ENCODE results near the gene PREX1. TPM values are rescaled to one million over a fixed set of nuclear protein-coding genes. Genes with fewer than 3 reads are reported as not detected.
A peak's percentile ranks its signal among the peaks of the same experiment; 100 is the strongest.

Gene PREX1
- total RNA-seq, 1 experiment from 2014 or later: 36.0 TPM

- H3K27me3 ChIP-seq (ENCODE audit: control insufficient read depth, insufficient read depth, low read length): no peaks in the 10 kb centered on the region
- H3K4me3 ChIP-seq (ENCODE audit: insufficient read depth, low read depth, low read length): no peak overlapping the region
- DNase-seq: peak; percentile 61
- no peaks in the 10 kb centered on the region for H3K36me3 ChIP-seq (replicated peaks; ENCODE audit: control insufficient read depth, insufficient read depth, low read length)
Observed at GRCh38 chr20:48686238-48687116, 141.3 kb downstream of the PREX1 start.

GRCh38 chr20:48685300-48685699 lies 142.5 kb downstream of the PREX1 start:
- no peak for DNase-seq
- H3K4me3 ChIP-seq (ENCODE audit: insufficient read depth, low read depth, low read length): no peak overlapping the region
- no peaks in the 10 kb centered on the region for H3K36me3 ChIP-seq (replicated peaks; ENCODE audit: control insufficient read depth, insufficient read depth, low read length)
- H3K27me3 ChIP-seq (ENCODE audit: control insufficient read depth, insufficient read depth, low read length): no peaks in the 10 kb centered on the region

- H3K27me3 ChIP-seq (ENCODE audit: control insufficient read depth, insufficient read depth, low read length): no peaks in the 10 kb centered on the region
- DNase-seq: no peak
- H3K36me3 ChIP-seq (replicated peaks; ENCODE audit: control insufficient read depth, insufficient read depth, low read length): no peaks in the 10 kb centered on the region
- no peak overlapping the region for H3K4me3 ChIP-seq (ENCODE audit: insufficient read depth, low read depth, low read length)
Observed at GRCh38 chr20:48684501-48685041, 143.2 kb downstream of the PREX1 start.

GRCh38 chr20:48683467-48684175 lies 144.2 kb downstream of the PREX1 start:
- H3K27me3 ChIP-seq (ENCODE audit: control insufficient read depth, insufficient read depth, low read length): no peaks in the 10 kb centered on the region
- no peak for DNase-seq
- no peak overlapping the region for H3K4me3 ChIP-seq (ENCODE audit: insufficient read depth, low read depth, low read length)
- no peaks in the 10 kb centered on the region for H3K36me3 ChIP-seq (replicated peaks; ENCODE audit: control insufficient read depth, insufficient read depth, low read length)

GRCh38 chr20:48682529-48683363 lies 145.1 kb downstream of the PREX1 start:
- no peaks in the 10 kb centered on the region for H3K27me3 ChIP-seq (ENCODE audit: control insufficient read depth, insufficient read depth, low read length)
- H3K36me3 ChIP-seq (replicated peaks; ENCODE audit: control insufficient read depth, insufficient read depth, low read length): no peaks in the 10 kb centered on the region
- DNase-seq: peak; percentile 85
- no peak overlapping the region for H3K4me3 ChIP-seq (ENCODE audit: insufficient read depth, low read depth, low read length)

- no peak overlapping the region for H3K4me3 ChIP-seq (ENCODE audit: insufficient read depth, low read depth, low read length)
- H3K27me3 ChIP-seq (ENCODE audit: control insufficient read depth, insufficient read depth, low read length): no peaks in the 10 kb centered on the region
- DNase-seq: no peak
- H3K36me3 ChIP-seq (replicated peaks; ENCODE audit: control insufficient read depth, insufficient read depth, low read length): no peaks in the 10 kb centered on the region
Observed at GRCh38 chr20:48681873-48682426, 145.8 kb downstream of the PREX1 start.

GRCh38 chr20:48681201-48681872 lies 146.5 kb downstream of the PREX1 start:
- DNase-seq: no peak
- Histone ChIP-seq H3K4me3 (ENCODE audit: insufficient read depth, low read depth, low read length) (no peak overlapping the region), H3K36me3 (replicated peaks; ENCODE audit: control insufficient read depth, insufficient read depth, low read length) (no peaks in the 10 kb centered on the region), H3K27me3 (ENCODE audit: control insufficient read depth, insufficient read depth, low read length) (no peaks in the 10 kb centered on the region)

GRCh38 chr20:48680650-48681049 lies 147.1 kb downstream of the PREX1 start:
- DNase-seq: no peak
- no peak overlapping the region for H3K4me3 ChIP-seq (ENCODE audit: insufficient read depth, low read depth, low read length)
- no peaks in the 10 kb centered on the region for H3K27me3 ChIP-seq (ENCODE audit: control insufficient read depth, insufficient read depth, low read length)
- H3K36me3 ChIP-seq (replicated peaks; ENCODE audit: control insufficient read depth, insufficient read depth, low read length): no peaks in the 10 kb centered on the region

- DNase-seq: peak; percentile 96
- H3K36me3 ChIP-seq (replicated peaks; ENCODE audit: control insufficient read depth, insufficient read depth, low read length): no peaks in the 10 kb centered on the region
- H3K4me3 ChIP-seq (ENCODE audit: insufficient read depth, low read depth, low read length): no peak overlapping the region
- no peaks in the 10 kb centered on the region for H3K27me3 ChIP-seq (ENCODE audit: control insufficient read depth, insufficient read depth, low read length)
Observed at GRCh38 chr20:48679599-48679998, 148.2 kb downstream of the PREX1 start.

GRCh38 chr20:48679011-48679410 lies 148.8 kb downstream of the PREX1 start:
- Histone ChIP-seq H3K4me3 (ENCODE audit: insufficient read depth, low read depth, low read length) (no peak overlapping the region), H3K27me3 (ENCODE audit: control insufficient read depth, insufficient read depth, low read length) (no peaks in the 10 kb centered on the region), H3K36me3 (replicated peaks; ENCODE audit: control insufficient read depth, insufficient read depth, low read length) (no peaks in the 10 kb centered on the region)
- no peak for DNase-seq

- no peak for DNase-seq
- H3K36me3 ChIP-seq (replicated peaks; ENCODE audit: control insufficient read depth, insufficient read depth, low read length): no peaks in the 10 kb centered on the region
- H3K27me3 ChIP-seq (ENCODE audit: control insufficient read depth, insufficient read depth, low read length): no peaks in the 10 kb centered on the region
- H3K4me3 ChIP-seq (ENCODE audit: insufficient read depth, low read depth, low read length): no peak overlapping the region
Observed at GRCh38 chr20:48678421-48678820, 149.4 kb downstream of the PREX1 start.

GRCh38 chr20:48676795-48677460 lies 150.9 kb downstream of the PREX1 start:
- H3K27me3 ChIP-seq (ENCODE audit: control insufficient read depth, insufficient read depth, low read length): no peaks in the 10 kb centered on the region
- H3K4me3 ChIP-seq (ENCODE audit: insufficient read depth, low read depth, low read length): no peak overlapping the region
- no peaks in the 10 kb centered on the region for H3K36me3 ChIP-seq (replicated peaks; ENCODE audit: control insufficient read depth, insufficient read depth, low read length)
- DNase-seq: no peak

GRCh38 chr20:48676125-48676524 lies 151.7 kb downstream of the PREX1 start:
- H3K4me3 ChIP-seq (ENCODE audit: insufficient read depth, low read depth, low read length): no peak overlapping the region
- no peaks in the 10 kb centered on the region for H3K27me3 ChIP-seq (ENCODE audit: control insufficient read depth, insufficient read depth, low read length)
- no peaks in the 10 kb centered on the region for H3K36me3 ChIP-seq (replicated peaks; ENCODE audit: control insufficient read depth, insufficient read depth, low read length)
- DNase-seq: no peak

All from H7 (cell line).